ENCODE results near the gene RCOR1.
"Not testable (repeated sequence)": the region's sequence is repeated elsewhere in the genome, so short reads cannot be mapped to it uniquely, and the experiment has no call there.

Gene RCOR1

GRCh38 chr14:102570334-102570995 lies 22.0 kb upstream of the RCOR1 start:
- no peak for DNase-seq (ENCODE audit: low read depth in 1 of 2, low spot score in 1 of 2)

- DNase-seq (ENCODE audit: low read depth in 1 of 2, low spot score in 1 of 2), result no peak
Measured at GRCh38 chr14:102571043-102571442, 21.4 kb upstream of the RCOR1 start.

- DNase-seq (ENCODE audit: low read depth in 1 of 2, low spot score in 1 of 2), result no peak
Measured at GRCh38 chr14:102571478-102572042, 20.9 kb upstream of the RCOR1 start.

GRCh38 chr14:102573161-102573560 lies 19.3 kb upstream of the RCOR1 start:
- DNase-seq (ENCODE audit: low read depth in 1 of 2, low spot score in 1 of 2), result not testable (repeated sequence)

- no peak for DNase-seq (ENCODE audit: low read depth in 1 of 2, low spot score in 1 of 2)
Measured at GRCh38 chr14:102573591-102574046, 18.8 kb upstream of the RCOR1 start.

GRCh38 chr14:102574281-102575159 lies 17.9 kb upstream of the RCOR1 start:
- no peak for DNase-seq (ENCODE audit: low read depth in 1 of 2, low spot score in 1 of 2)

- no peak for DNase-seq (ENCODE audit: low read depth in 1 of 2, low spot score in 1 of 2)
Measured at GRCh38 chr14:102575160-102575845, 17.1 kb upstream of the RCOR1 start.

GRCh38 chr14:102575846-102576428 lies 16.5 kb upstream of the RCOR1 start:
- not testable (repeated sequence) for DNase-seq (ENCODE audit: low read depth in 1 of 2, low spot score in 1 of 2)

GRCh38 chr14:102578821-102579220 lies 13.6 kb upstream of the RCOR1 start:
- DNase-seq (ENCODE audit: low read depth in 1 of 2, low spot score in 1 of 2), result no peak

- no peak for DNase-seq (ENCODE audit: low read depth in 1 of 2, low spot score in 1 of 2)
Measured at GRCh38 chr14:102579696-102580549, 12.5 kb upstream of the RCOR1 start.

- DNase-seq (ENCODE audit: low read depth in 1 of 2, low spot score in 1 of 2), result no peak
Measured at GRCh38 chr14:102580550-102581110, 11.8 kb upstream of the RCOR1 start.

- no peak for DNase-seq (ENCODE audit: low read depth in 1 of 2, low spot score in 1 of 2)
Measured at GRCh38 chr14:102581193-102581592, 11.3 kb upstream of the RCOR1 start.

- no peak for DNase-seq (ENCODE audit: low read depth in 1 of 2, low spot score in 1 of 2)
Measured at GRCh38 chr14:102583726-102584125, 8.7 kb upstream of the RCOR1 start.

GRCh38 chr14:102584871-102585869 lies 7.3 kb upstream of the RCOR1 start:
- no peak for DNase-seq (ENCODE audit: low read depth in 1 of 2, low spot score in 1 of 2)

GRCh38 chr14:102586420-102587104 lies 5.9 kb upstream of the RCOR1 start:
- DNase-seq (ENCODE audit: low read depth in 1 of 2, low spot score in 1 of 2), result no peak

GRCh38 chr14:102588821-102589220 lies 3.6 kb upstream of the RCOR1 start:
- no peak for DNase-seq (ENCODE audit: low read depth in 1 of 2, low spot score in 1 of 2)

- no peak for DNase-seq (ENCODE audit: low read depth in 1 of 2, low spot score in 1 of 2)
Measured at GRCh38 chr14:102589761-102590290, 2.6 kb upstream of the RCOR1 start.

GRCh38 chr14:102590667-102591099 lies 1.8 kb upstream of the RCOR1 start:
- no peak for DNase-seq (ENCODE audit: low read depth in 1 of 2, low spot score in 1 of 2)
